ENCODE measurements around the gene JMY.
"Not testable (repeated sequence)": the region's sequence is repeated elsewhere in the genome, so short reads cannot be mapped to it uniquely, and the experiment has no call there.

JMY gene

DNA sequence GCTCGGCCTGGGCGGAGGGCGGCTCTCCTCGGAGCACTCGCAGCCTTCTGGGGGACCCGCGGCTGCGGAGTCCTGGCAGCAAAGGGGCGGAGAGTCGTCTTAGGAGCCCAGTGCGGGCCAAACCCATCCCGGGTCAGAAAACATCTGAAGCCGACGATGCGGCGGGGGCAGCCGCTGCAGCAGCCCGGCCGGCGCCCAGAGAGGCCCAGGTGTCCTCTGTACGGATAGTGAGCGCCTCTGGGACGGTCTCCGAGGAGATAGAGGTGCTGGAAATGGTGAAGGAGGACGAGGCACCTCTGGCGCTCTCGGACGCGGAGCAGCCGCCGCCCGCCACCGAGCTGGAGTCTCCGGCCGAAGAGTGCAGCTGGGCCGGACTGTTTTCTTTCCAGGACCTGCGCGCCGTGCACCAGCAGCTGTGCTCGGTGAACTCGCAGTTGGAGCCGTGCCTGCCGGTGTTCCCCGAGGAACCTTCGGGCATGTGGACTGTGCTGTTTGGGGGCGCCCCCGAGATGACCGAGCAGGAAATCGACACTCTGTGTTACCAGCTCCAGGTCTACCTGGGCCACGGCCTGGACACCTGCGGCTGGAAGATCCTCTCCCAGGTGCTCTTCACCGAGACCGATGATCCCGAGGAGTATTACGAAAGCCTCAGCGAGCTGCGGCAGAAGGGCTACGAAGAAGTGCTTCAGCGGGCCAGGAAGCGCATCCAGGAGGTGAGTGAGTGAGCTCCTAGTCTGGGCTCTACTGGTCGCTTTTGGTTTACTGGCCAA is 1.2 kb downstream of the JMY start:
- no peak for TF ChIP-seq CTCF (IDR thresholded peaks at IDR 0.05)
- DNase-seq (ENCODE audit: low spot score) = no peak
- peak overlapping the region; percentile 90 for H3K27ac ChIP-seq
- peak overlapping the region; percentile 94 for H3K4me3 ChIP-seq

GRCh38 chr5:79237740-79238560 is 2.0 kb downstream of the JMY start:
- peak overlapping the region in 1 of 2 donors; percentile 90 for H3K27ac ChIP-seq

DNA sequence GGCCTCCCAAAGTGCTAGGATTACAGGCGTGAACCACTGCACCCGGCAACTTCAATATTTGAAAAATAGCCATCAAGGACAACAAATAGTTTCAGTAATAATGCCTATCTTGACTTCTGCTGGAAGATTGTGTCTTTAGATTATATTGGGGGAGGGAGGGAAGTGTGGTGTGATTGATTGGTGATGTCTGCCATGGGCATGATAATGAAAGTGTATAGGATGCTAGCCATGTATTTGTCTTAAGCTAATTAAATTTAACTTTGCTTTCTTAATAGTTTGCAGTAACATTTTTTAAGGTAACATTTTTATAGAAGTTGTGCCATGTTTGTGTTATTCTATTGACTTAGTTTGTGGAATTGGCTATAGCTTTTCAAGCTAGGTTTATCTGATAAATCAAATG is 4.6 kb downstream of the JMY start:
- Histone ChIP-seq H3K27ac (no peak overlapping the region), H3K4me3 (peak overlapping the region; percentile 24)
- TF ChIP-seq CTCF (IDR thresholded peaks at IDR 0.05) = no peak
- no peak for DNase-seq (ENCODE audit: low spot score)

More at GRCh38 chr5:79237740-79238560, 2.0 kb downstream of the JMY start:
- H3K4me3 ChIP-seq = peak overlapping the region; percentile 94
- TF ChIP-seq CTCF (IDR thresholded peaks at IDR 0.05) = no peak
- DNase-seq (ENCODE audit: low spot score) = no peak

DNA sequence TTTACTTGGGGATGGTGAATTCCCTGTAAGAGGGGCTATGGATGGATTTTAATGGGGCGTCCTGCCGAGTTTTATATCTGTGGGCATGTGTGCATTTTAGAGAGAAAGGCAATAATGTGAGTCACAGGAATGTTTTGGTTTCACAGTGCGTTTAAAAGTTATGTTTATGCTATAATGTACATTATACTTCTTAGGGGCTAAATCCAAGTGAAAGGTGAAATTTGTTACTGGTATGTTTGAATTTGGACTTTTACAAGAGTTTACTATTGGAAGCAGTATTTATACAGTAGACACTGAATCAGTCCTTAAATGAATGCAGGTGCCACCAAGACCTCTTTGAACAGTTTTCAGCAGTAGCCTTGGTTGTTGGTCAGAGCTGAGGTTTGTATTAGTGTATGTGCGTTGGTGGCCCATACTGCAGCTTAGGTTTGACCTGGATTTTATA is 5.6 kb downstream of the JMY start:
- no peak for DNase-seq (ENCODE audit: low spot score)
- H3K27ac ChIP-seq = no peak overlapping the region
- no peak for TF ChIP-seq CTCF (IDR thresholded peaks at IDR 0.05)
- H3K4me3 ChIP-seq = no peak overlapping the region

- no peak overlapping the region for H3K27ac ChIP-seq
- no peak for DNase-seq (ENCODE audit: low spot score)
- TF ChIP-seq CTCF (IDR thresholded peaks at IDR 0.05) = no peak
- no peak overlapping the region for H3K4me3 ChIP-seq
Observed at GRCh38 chr5:79242242-79243039, 6.5 kb downstream of the JMY start.

DNA sequence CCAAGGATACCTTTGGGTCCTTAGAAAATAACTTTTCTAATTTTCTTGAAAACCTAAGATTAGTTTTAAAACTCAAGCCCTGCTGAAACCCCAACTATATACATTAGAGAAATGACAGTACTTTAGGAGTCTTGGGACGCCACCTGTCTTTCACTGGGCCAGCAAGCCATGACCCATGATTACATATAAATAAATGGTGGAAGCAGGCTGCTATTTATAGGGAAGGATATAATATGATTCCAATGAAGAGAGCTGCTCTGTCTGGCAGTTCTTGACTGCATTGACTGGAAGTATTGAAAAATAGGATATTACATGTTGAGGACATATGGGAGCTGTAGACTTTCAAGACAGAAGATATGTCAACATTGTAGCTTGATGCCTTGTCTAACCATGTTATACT is 7.3 kb downstream of the JMY start:
- Histone ChIP-seq H3K27ac (no peak overlapping the region), H3K4me3 (no peak overlapping the region)
- TF ChIP-seq CTCF (IDR thresholded peaks at IDR 0.05) = no peak
- no peak for DNase-seq (ENCODE audit: low spot score)

DNA sequence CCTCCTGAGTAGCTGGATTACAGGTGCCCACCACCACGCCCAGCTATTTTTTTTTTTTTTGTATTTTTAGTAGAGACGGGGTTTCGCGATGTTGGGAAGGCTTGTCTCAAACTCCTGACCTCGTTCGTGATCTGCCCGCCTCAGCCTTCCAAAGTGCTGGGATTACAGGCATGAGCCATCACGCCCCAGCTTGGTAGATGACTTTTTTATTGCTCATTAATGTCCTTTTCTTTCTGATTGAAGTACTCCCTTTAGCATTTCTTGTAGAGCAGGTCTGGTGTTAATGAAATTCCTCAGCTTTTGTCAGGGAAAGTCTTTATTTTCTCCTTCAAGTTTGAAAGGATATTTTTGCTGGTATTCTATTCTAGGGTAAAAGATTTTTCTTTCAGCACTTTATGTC is 18.1 kb downstream of the JMY start:
- H3K27ac ChIP-seq; DNase-seq (ENCODE audit: low spot score); H3K4me3 ChIP-seq: not testable (repeated sequence)
